Heart right ventricle (tissue), 16 donors: Measurements from ENCODE around the gene SYNDIG1. TPM values are rescaled to one million over a fixed set of nuclear protein-coding genes. Genes with fewer than 3 reads are reported as not detected.

Source experiments
- ATAC-seq, 8 donors: fragments of 200-7000 bp; cut with Tn5 transposase; one replicate each; pipeline ENCODE4 v1.9.1; 2020; ENCODE audit warnings: mild to moderate bottlenecking in 8 of 8, moderate library complexity in 8 of 8, moderate number of reproducible peaks in 1 of 8
- DNase-seq, 2 donors: peaks; one replicate each; pipeline ENCODE4 v3.0.0-alpha.2; 2020
- H3K27ac ChIP-seq, 10 donors: fragments of 200-600 bp; sonication (generic) in 2 of 10; one replicate each; pipeline versions ENCODE4 v1.5.0 to v1.8.0; 2020 to 2022; ENCODE audit warnings: mild to moderate bottlenecking in 3 of 10
- H3K27me3 ChIP-seq, 7 donors: fragments of 200-600 bp; one replicate each; pipeline ENCODE4 v1.8.0; 2021 to 2022; ENCODE audit warnings: mild to moderate bottlenecking in 2 of 7
- H3K36me3 ChIP-seq, 9 donors: fragments of 200-600 bp; sonication (generic) in 1 of 9; one replicate each; pipeline versions ENCODE4 v1.5.0 to v1.8.0; 2020 to 2022; ENCODE audit warnings: mild to moderate bottlenecking in 2 of 9
- H3K4me1 ChIP-seq, 9 donors: fragments of 200-600 bp; sonication (generic) in 1 of 9; one replicate each; pipeline versions ENCODE4 v1.5.0 to v1.8.0; 2020 to 2022; ENCODE audit warnings: mild to moderate bottlenecking in 4 of 9
- H3K4me3 ChIP-seq, 10 donors: fragments of 200-600 bp; sonication (generic) in 2 of 10; one replicate each; pipeline versions ENCODE4 v1.5.0 to v1.8.0; 2020 to 2022; ENCODE audit warnings: mild to moderate bottlenecking in 7 of 10, moderate library complexity in 2 of 10
- H3K9me3 ChIP-seq, 11 donors: fragments of 200-600 bp in 10 of 11; sonication (generic) in 2 of 11; one replicate each; pipeline versions ENCODE4 v1.5.0 to v1.8.0; 2013 to 2022; ENCODE audit warnings: mild to moderate bottlenecking in 2 of 11, control low read depth in 1 of 11, moderate library complexity in 1 of 11
- CTCF ChIP-seq, 9 donors: fragments of 200-600 bp; sonication (generic) in 2 of 9; IDR thresholded peaks; one replicate each; pipeline versions ENCODE4 v1.5.0 to v1.8.0; 2021 to 2022; ENCODE audit warnings: antibody characterized with exemption in 9 of 9, mild to moderate bottlenecking in 5 of 9, moderate library complexity in 1 of 9
- WGBS, 2 donors: extraction: QIAGEN DNeasy Blood & Tissue Kit; methylation state at CpG; one replicate each; pipeline ENCODE4 v1.1.7; 2013; ENCODE audit warnings: inconsistent platforms in 1 of 2; 5-methylcytosine and 5-hydroxymethylcytosine counted together
- intact Hi-C, 10 donors: fragments of 100-400 bp; cut with DNase I; formaldehyde crosslinking; loops; one replicate each; pipeline versions ENCODE4 v1.11.1 to v1.14.2; 2022
- polyA plus RNA-seq, 2 donors: library from polyadenylated mRNA; stranded (reverse); fragments of 200-250 nt; gene quantifications; one replicate each; pipeline ENCODE4 v1.2.3, GENCODE V29; 2013
- total RNA-seq, 10 donors: library from RNA; stranded (reverse); fragmentation: NEBNext Ultra II Directional in 3 of 10; extraction: Animal tissue kit (Norgen Biotek cat#: 25700) in 3 of 10; gene quantifications; one replicate each; pipeline versions ENCODE4 v1.2.1 to v1.2.4, GENCODE V29; 2021 to 2023
- donor health status: Arrhythmogenic right ventricular cardiomyopathy.
- donor health status: ischemic (EF 13 %, LVEDD 7.1; RV severe dilation, severe dysfunction).
- donor health status: healthy with polysubstance abuse.
- donor health status: DM: no; HTN: yes; CAD: no.
- donor health status: DM: no; HTN: no; CAD: no.
- donor health status: ischemic (EF 25% LVEDD 6.9; RV normal size, moderate dysfunction).
- donor health status: ischemic (EF 25% LVEDD 5.7; RV mildly dilated, moderate dysfunction).
- donor health status: healthy.
- donor health status: DM: yes; HTN: yes; CAD: no.
- donor health status: Ischemic cardiomyopathy.
- donor health status: ischemic (EF 35%, LVEDD 5.7; RV mildly dilated, moderate dysfunction).
- donor health status: nonischemic (EF 11% LVEDD 7.7; RV severe dilation, severe dysfunction).
- donor health status: DM: yes; HTN: yes; CAD: no.
- donor health status: PGD.
- donor health status: ischemic (EF 29% LVEDD 5.4; RV normal size, mild dysfunction).
- donor health status: nonischemic (EF 23%, LVEDD 6.1; RV moderate dilation, normal function).

The SYNDIG1 gene
- total and polyA plus RNA-seq, 12 donors = 8.6 to 34.7 (median 19.9) TPM

- H3K27me3 ChIP-seq = no peaks in the 10 kb centered on the region
- no peaks in the 10 kb centered on the region for H3K36me3 ChIP-seq
- intact Hi-C loops = no loop called here
- no peaks in the 10 kb centered on the region for H3K9me3 ChIP-seq
- H3K27ac ChIP-seq = no peak overlapping the region
- no peaks in the 10 kb centered on the region for H3K4me1 ChIP-seq
- DNase-seq (no peak), ATAC-seq (no peak)
- WGBS, 2 donors = 92% methylated on average over 2 of the region's 2 CpGs
- no peak overlapping the region for H3K4me3 ChIP-seq
- TF ChIP-seq CTCF (IDR thresholded peaks at IDR 0.05) = no peak
Measured at GRCh38 chr20:24530131-24530680, 60.8 kb downstream of the SYNDIG1 start.

GRCh38 chr20:24531202-24531601 lies 61.8 kb downstream of the SYNDIG1 start:
- Histone ChIP-seq H3K36me3 (no peaks in the 10 kb centered on the region), H3K27me3 (no peaks in the 10 kb centered on the region), H3K27ac (no peak overlapping the region), H3K9me3 (no peaks in the 10 kb centered on the region), H3K4me3 (no peak overlapping the region), H3K4me1 (no peaks in the 10 kb centered on the region)
- ATAC-seq = no peak
- TF ChIP-seq CTCF (IDR thresholded peaks at IDR 0.05) = no peak
- DNase-seq = no peak
- 87 to 90% methylated on average over 4 of the region's 4 CpGs for WGBS, 2 donors
- intact Hi-C loops = no loop called here

GRCh38 chr20:24531631-24532419 lies 62.4 kb downstream of the SYNDIG1 start:
- H3K4me3 ChIP-seq = no peak overlapping the region
- no peak for DNase-seq
- H3K4me1 ChIP-seq = no peaks in the 10 kb centered on the region
- WGBS, 2 donors = 76 to 79% methylated on average over 6 of the region's 6 CpGs
- no peak overlapping the region for H3K27ac ChIP-seq
- peak in 4 of 8 donors; percentile 33 to 70 (median 50) for ATAC-seq
- H3K36me3 ChIP-seq = no peaks in the 10 kb centered on the region
- H3K9me3 ChIP-seq = no peaks in the 10 kb centered on the region
- intact Hi-C loops = no loop called here
- TF ChIP-seq CTCF (IDR thresholded peaks at IDR 0.05) = no peak
- no peaks in the 10 kb centered on the region for H3K27me3 ChIP-seq

GRCh38 chr20:24533449-24533848 lies 64.0 kb downstream of the SYNDIG1 start:
- 87 to 92% methylated on average over 8 of the region's 8 CpGs for WGBS, 2 donors
- intact Hi-C loops = no loop called here
- no peaks in the 10 kb centered on the region for H3K36me3 ChIP-seq
- TF ChIP-seq CTCF (IDR thresholded peaks at IDR 0.05) = no peak
- no peak for DNase-seq
- no peaks in the 10 kb centered on the region for H3K9me3 ChIP-seq
- H3K4me1 ChIP-seq = no peaks in the 10 kb centered on the region
- no peak for ATAC-seq
- no peak overlapping the region for H3K4me3 ChIP-seq
- H3K27me3 ChIP-seq = no peaks in the 10 kb centered on the region
- no peak overlapping the region for H3K27ac ChIP-seq
